Measurements from ENCODE around the gene RSPO4. TPM values are rescaled to one million over a fixed set of nuclear protein-coding genes. Genes with fewer than 3 reads are reported as not detected.

Gene RSPO4
- total and polyA plus RNA-seq, 9 donors: 0.04 to 0.47 (median 0.19) TPM; not detected in 1

GRCh38 chr20:1005452-1006027, 3.4 kb upstream of the RSPO4 start:
- DNase-seq: no peak
- no peaks in the 10 kb centered on the region for H3K36me3 ChIP-seq (ENCODE audit: control insufficient read depth, insufficient read depth, low read length)
- 4% methylated on average over 3 of the region's 5 CpGs for WGBS (ENCODE audit: insufficient coverage)
- H3K27ac ChIP-seq (ENCODE audit: low read length): no peak overlapping the region
- H3K4me1 ChIP-seq (ENCODE audit: control insufficient read depth, insufficient read depth, low read length): peaks cover 4% of the 10 kb centered on the region
- H3K27me3 ChIP-seq (ENCODE audit: control insufficient read depth, insufficient read depth, low read length): peaks cover 47% of the 10 kb centered on the region
- H3K9me3 ChIP-seq (replicated peaks; ENCODE audit: control insufficient read depth, low read depth, low read length): no peaks in the 10 kb centered on the region
- no peak overlapping the region for H3K4me3 ChIP-seq (ENCODE audit: low read length)

DNA sequence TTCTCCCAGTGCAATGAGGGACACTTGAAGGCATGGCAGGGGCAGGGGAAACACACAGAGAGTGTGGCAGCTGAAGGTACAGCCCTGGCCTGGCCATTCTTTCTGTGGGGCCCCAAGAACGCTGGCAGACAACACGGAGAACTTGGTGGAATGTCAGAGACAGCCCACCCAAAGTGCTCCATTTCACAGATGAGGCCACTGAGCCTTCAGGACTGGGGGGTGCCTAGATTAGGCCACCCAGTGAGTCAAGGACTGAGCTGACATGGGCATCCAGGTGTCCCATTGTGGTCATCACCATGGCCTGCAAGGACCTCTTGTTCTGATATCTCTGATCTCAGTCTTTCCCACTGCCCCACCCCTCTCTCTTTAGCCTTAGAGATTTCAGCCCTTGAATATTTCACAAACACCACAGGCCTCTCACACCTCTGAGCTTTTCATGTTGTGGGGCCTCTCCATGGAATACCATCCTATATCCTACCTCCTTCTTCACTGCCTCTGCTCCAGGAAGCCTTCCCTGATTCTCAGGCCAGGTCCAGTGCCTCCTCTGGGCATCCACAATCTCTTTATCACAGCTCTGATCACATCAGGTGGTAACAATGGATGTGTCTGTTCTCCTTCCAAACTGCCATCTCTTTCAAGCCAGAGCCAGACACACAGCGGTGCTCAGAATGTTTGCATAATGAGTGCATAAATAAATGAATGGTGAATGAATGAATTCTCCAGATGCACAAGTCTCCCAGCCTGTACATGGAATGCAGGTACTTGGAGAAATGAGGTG, 2.0 kb upstream of the RSPO4 start:
- H3K36me3 ChIP-seq (ENCODE audit: control insufficient read depth, insufficient read depth, low read length): no peaks in the 10 kb centered on the region
- WGBS (ENCODE audit: insufficient coverage): 58% methylated on average over 2 of the region's 3 CpGs
- H3K27me3 ChIP-seq (ENCODE audit: control insufficient read depth, insufficient read depth, low read length): peaks cover 58% of the 10 kb centered on the region
- H3K27ac ChIP-seq (ENCODE audit: low read length): no peak overlapping the region
- no peak overlapping the region for H3K4me3 ChIP-seq (ENCODE audit: low read length)
- no peak for DNase-seq
- H3K4me1 ChIP-seq (ENCODE audit: control insufficient read depth, insufficient read depth, low read length): peaks cover 4% of the 10 kb centered on the region
- no peaks in the 10 kb centered on the region for H3K9me3 ChIP-seq (replicated peaks; ENCODE audit: control insufficient read depth, low read depth, low read length)

DNA sequence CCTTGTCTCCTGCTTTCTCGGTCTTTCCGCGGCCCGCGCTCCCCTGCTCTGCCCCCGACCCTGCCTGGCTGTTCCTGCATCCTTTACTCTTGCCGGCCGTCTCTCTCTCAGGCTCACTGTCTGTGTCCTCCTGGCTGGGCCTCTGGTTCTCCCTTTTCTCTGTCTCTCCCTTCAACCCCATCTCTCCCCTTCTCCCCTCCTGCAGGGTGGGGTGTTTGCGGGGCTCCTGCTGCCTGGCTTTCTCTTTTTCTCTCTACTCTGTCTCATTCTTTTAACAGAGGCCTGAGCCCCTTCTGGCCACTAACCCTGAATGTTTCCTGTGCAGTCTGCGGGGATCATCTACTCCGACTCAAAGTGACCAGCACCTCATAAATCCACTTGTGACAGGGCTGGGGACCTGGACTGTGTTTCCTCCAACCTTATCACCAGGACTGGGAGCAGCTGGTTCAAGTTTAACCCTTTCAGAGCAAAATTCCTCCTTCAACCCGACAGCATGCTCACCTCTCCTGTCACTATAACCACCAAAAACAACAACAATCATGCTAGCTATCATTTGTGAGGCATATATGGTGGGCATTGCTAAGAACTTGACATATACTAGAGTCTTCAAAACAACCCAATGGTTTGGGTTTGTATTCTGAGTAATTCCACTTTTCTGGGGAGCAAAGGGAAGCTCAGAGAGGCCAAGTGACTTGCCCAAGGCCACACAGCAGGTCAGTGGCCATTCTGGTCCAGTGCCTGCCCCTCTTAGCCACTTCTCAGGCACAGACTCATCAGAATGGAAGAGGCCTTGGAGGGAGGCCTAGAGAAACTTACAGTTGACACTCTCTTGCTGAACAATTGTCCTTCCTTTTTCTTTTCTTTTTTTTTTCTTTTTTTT, 811 bp upstream of the RSPO4 start:
- H3K4me3 ChIP-seq (ENCODE audit: low read length): no peak overlapping the region
- no peak for DNase-seq
- peaks cover 4% of the 10 kb centered on the region for H3K4me1 ChIP-seq (ENCODE audit: control insufficient read depth, insufficient read depth, low read length)
- H3K27ac ChIP-seq (ENCODE audit: low read length): no peak overlapping the region
- WGBS (ENCODE audit: insufficient coverage): 1% methylated on average over 10 of the region's 12 CpGs
- no peaks in the 10 kb centered on the region for H3K9me3 ChIP-seq (replicated peaks; ENCODE audit: control insufficient read depth, low read depth, low read length)
- H3K27me3 ChIP-seq (ENCODE audit: control insufficient read depth, insufficient read depth, low read length): peaks cover 59% of the 10 kb centered on the region
- H3K36me3 ChIP-seq (ENCODE audit: control insufficient read depth, insufficient read depth, low read length): no peaks in the 10 kb centered on the region

GRCh38 chr20:1001116-1001515, 995 bp downstream of the RSPO4 start:
- WGBS (ENCODE audit: insufficient coverage): 61% methylated on average over 3 of the region's 8 CpGs
- Histone ChIP-seq H3K36me3 (ENCODE audit: control insufficient read depth, insufficient read depth, low read length) (no peaks in the 10 kb centered on the region), H3K4me1 (ENCODE audit: control insufficient read depth, insufficient read depth, low read length) (peaks cover 4% of the 10 kb centered on the region), H3K9me3 (replicated peaks; ENCODE audit: control insufficient read depth, low read depth, low read length) (no peaks in the 10 kb centered on the region), H3K27me3 (ENCODE audit: control insufficient read depth, insufficient read depth, low read length) (peaks cover 64% of the 10 kb centered on the region), H3K27ac (ENCODE audit: low read length) (no peak overlapping the region), H3K4me3 (ENCODE audit: low read length) (no peak overlapping the region)
- no peak for DNase-seq

- WGBS (ENCODE audit: insufficient coverage): 42% methylated on average over 6 of the region's 6 CpGs
- H3K4me3 ChIP-seq (ENCODE audit: low read length): no peak overlapping the region
- H3K27me3 ChIP-seq (ENCODE audit: control insufficient read depth, insufficient read depth, low read length): peaks cover 43% of the 10 kb centered on the region
- no peaks in the 10 kb centered on the region for H3K36me3 ChIP-seq (ENCODE audit: control insufficient read depth, insufficient read depth, low read length)
- no peak for DNase-seq
- H3K27ac ChIP-seq (ENCODE audit: low read length): no peak overlapping the region
- peaks cover 4% of the 10 kb centered on the region for H3K4me1 ChIP-seq (ENCODE audit: control insufficient read depth, insufficient read depth, low read length)
- H3K9me3 ChIP-seq (replicated peaks; ENCODE audit: control insufficient read depth, low read depth, low read length): no peaks in the 10 kb centered on the region
Measured at GRCh38 chr20:998231-998830, 3.8 kb downstream of the RSPO4 start.

DNA sequence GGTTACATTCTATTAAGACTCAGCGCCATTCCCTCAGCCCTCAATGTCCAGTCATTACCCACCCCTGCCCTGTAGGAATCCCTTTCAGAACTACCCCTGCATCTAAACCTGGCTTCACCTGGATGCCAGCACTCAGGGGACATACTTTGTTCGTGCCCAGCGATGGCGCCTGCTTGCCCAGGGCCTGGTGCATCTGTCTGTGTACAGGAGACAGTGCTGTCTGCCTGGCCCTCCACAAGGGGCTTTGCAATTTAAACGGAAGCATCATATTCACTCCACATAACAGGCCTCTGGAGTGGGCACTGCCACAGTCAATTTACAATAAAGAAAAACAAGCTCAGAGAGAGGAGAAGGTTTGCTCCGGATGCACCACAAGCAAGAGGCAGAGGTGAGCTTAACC, 4.6 kb downstream of the RSPO4 start:
- H3K4me1 ChIP-seq (ENCODE audit: control insufficient read depth, insufficient read depth, low read length): peaks cover 2% of the 10 kb centered on the region
- WGBS (ENCODE audit: insufficient coverage): 95% methylated on average over 4 of the region's 6 CpGs
- DNase-seq: no peak
- no peaks in the 10 kb centered on the region for H3K9me3 ChIP-seq (replicated peaks; ENCODE audit: control insufficient read depth, low read depth, low read length)
- no peak overlapping the region for H3K4me3 ChIP-seq (ENCODE audit: low read length)
- peaks cover 41% of the 10 kb centered on the region for H3K27me3 ChIP-seq (ENCODE audit: control insufficient read depth, insufficient read depth, low read length)
- no peak overlapping the region for H3K27ac ChIP-seq (ENCODE audit: low read length)
- no peaks in the 10 kb centered on the region for H3K36me3 ChIP-seq (ENCODE audit: control insufficient read depth, insufficient read depth, low read length)

DNA sequence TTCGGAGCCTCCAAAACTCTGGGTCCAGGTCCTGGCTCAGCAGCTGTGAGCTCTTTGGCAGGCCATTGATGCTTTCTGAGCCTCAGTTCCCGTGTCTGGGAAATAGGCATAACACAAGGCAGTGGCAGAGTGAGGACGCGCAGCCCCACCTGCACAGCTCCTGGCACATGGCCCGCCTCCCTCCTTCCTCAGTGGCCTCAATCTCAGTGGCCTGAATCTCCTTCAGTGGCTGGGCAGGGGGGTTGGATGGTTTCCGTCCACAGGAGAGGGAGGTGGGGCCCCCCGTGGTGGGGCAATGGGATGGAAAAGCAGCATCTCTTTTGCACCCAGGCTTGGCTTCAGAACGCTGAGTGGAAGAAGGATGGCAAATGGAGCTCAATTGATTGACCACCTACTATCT, 5.1 kb downstream of the RSPO4 start:
- no peak overlapping the region for H3K27ac ChIP-seq (ENCODE audit: low read length)
- no peaks in the 10 kb centered on the region for H3K9me3 ChIP-seq (replicated peaks; ENCODE audit: control insufficient read depth, low read depth, low read length)
- 81% methylated on average over 2 of the region's 8 CpGs for WGBS (ENCODE audit: insufficient coverage)
- H3K4me1 ChIP-seq (ENCODE audit: control insufficient read depth, insufficient read depth, low read length): no peaks in the 10 kb centered on the region
- peaks cover 39% of the 10 kb centered on the region for H3K27me3 ChIP-seq (ENCODE audit: control insufficient read depth, insufficient read depth, low read length)
- no peak overlapping the region for H3K4me3 ChIP-seq (ENCODE audit: low read length)
- no peaks in the 10 kb centered on the region for H3K36me3 ChIP-seq (ENCODE audit: control insufficient read depth, insufficient read depth, low read length)
- DNase-seq: no peak

- no peak overlapping the region for H3K27ac ChIP-seq (ENCODE audit: low read length)
- DNase-seq: no peak
- peaks cover 28% of the 10 kb centered on the region for H3K27me3 ChIP-seq (ENCODE audit: control insufficient read depth, insufficient read depth, low read length)
- H3K4me1 ChIP-seq (ENCODE audit: control insufficient read depth, insufficient read depth, low read length): no peaks in the 10 kb centered on the region
- 80% methylated on average over 1 of the region's 8 CpGs for WGBS (ENCODE audit: insufficient coverage)
- H3K4me3 ChIP-seq (ENCODE audit: low read length): no peak overlapping the region
- no peaks in the 10 kb centered on the region for H3K9me3 ChIP-seq (replicated peaks; ENCODE audit: control insufficient read depth, low read depth, low read length)
- H3K36me3 ChIP-seq (ENCODE audit: control insufficient read depth, insufficient read depth, low read length): no peaks in the 10 kb centered on the region
Measured at GRCh38 chr20:995170-995569, 6.9 kb downstream of the RSPO4 start.

GRCh38 chr20:992801-993535, 9.1 kb downstream of the RSPO4 start:
- H3K27me3 ChIP-seq (ENCODE audit: control insufficient read depth, insufficient read depth, low read length): peaks cover 27% of the 10 kb centered on the region
- H3K9me3 ChIP-seq (replicated peaks; ENCODE audit: control insufficient read depth, low read depth, low read length): no peaks in the 10 kb centered on the region
- no peak overlapping the region for H3K4me3 ChIP-seq (ENCODE audit: low read length)
- no peak overlapping the region for H3K27ac ChIP-seq (ENCODE audit: low read length)
- H3K36me3 ChIP-seq (ENCODE audit: control insufficient read depth, insufficient read depth, low read length): no peaks in the 10 kb centered on the region
- DNase-seq: peak; percentile 4
- 79% methylated on average over 16 of the region's 16 CpGs for WGBS (ENCODE audit: insufficient coverage)
- no peaks in the 10 kb centered on the region for H3K4me1 ChIP-seq (ENCODE audit: control insufficient read depth, insufficient read depth, low read length)

Data from muscle of leg (tissue), 11 donors.